Measurements from ENCODE around the gene RBPJ. TPM values are rescaled to one million over a fixed set of nuclear protein-coding genes. Genes with fewer than 3 reads are reported as not detected.
A peak's percentile ranks its signal among the peaks of the same experiment; 100 is the strongest.

The RBPJ gene
- polyA plus RNA-seq, 3 donors = 75.3 to 177 (median 128) TPM

GRCh38 chr4:26326791-26327190 lies 6.0 kb downstream of the RBPJ start:
- Histone ChIP-seq H3K9ac (ENCODE audit: insufficient read depth, low read length, poor library complexity, severe bottlenecking) (no peak overlapping the region), H3K36me3 (replicated peaks in 1 of 2; ENCODE audit: control insufficient read depth in 1 of 2, insufficient read depth in 2 of 2, low read length in 2 of 2) (no peaks in the 10 kb centered on the region), H3K4me2 (replicated peaks; ENCODE audit: extremely low read depth, low read length, poor library complexity, severe bottlenecking) (no peak overlapping the region), H3K4me1 (ENCODE audit: control insufficient read depth in 1 of 2, insufficient read depth in 2 of 2, low read length in 2 of 2) (peaks cover 37 to 50% of the 10 kb centered on the region in 2 donors), H4K20me1 (ENCODE audit: insufficient read depth, low read length) (peaks cover 84% of the 10 kb centered on the region), H3K79me2 (ENCODE audit: insufficient read depth, low read length) (peaks cover 100% of the 10 kb centered on the region), H3K27ac (ENCODE audit: low read depth in 1 of 2, low read length in 2 of 2) (no peak overlapping the region), H2AFZ (ENCODE audit: insufficient read depth, low read depth, low read length, poor library complexity, severe bottlenecking) (no peak overlapping the region), H3K27me3 (ENCODE audit: control insufficient read depth in 2 of 2, insufficient read depth in 2 of 2, low read length in 2 of 2) (no peaks in the 10 kb centered on the region), H3K4me3 (replicated peaks in 1 of 3; ENCODE audit: low read depth in 2 of 3, low read length in 3 of 3) (no peak overlapping the region), H3K9me3 (replicated peaks in 1 of 2; ENCODE audit: control insufficient read depth in 1 of 2, insufficient read depth in 1 of 2, low read length in 2 of 2) (no peaks in the 10 kb centered on the region)
- no peak overlapping the region for H3K4me3 Mint-ChIP-seq
- intact Hi-C loops (cut with micrococcal nuclease) = loop anchor here in 1 of 2 donors (10.0 kb wide), 1 partner anchor 242 kb away; no protein-coding TSS in a partner anchor
- H3K27ac Mint-ChIP-seq = no peak overlapping the region
- WGBS (ENCODE audit: insufficient coverage) = no CpG with 5 or more reads among the region's 2 CpGs
- no peak for DNase-seq
- no peaks in the 10 kb centered on the region for H3K9me3 Mint-ChIP-seq
- TF ChIP-seq CTCF (IDR thresholded peaks at IDR 0.05) = no peak
- peaks cover 0 to 4% (median 0%) of the 10 kb centered on the region in 3 donors for H3K27me3 Mint-ChIP-seq (ENCODE audit: low read depth in 3 of 3)
- peaks cover 1 to 7% of the 10 kb centered on the region in 2 donors for H3K36me3 Mint-ChIP-seq
- H3K4me1 Mint-ChIP-seq = peaks cover 50% of the 10 kb centered on the region

DNA sequence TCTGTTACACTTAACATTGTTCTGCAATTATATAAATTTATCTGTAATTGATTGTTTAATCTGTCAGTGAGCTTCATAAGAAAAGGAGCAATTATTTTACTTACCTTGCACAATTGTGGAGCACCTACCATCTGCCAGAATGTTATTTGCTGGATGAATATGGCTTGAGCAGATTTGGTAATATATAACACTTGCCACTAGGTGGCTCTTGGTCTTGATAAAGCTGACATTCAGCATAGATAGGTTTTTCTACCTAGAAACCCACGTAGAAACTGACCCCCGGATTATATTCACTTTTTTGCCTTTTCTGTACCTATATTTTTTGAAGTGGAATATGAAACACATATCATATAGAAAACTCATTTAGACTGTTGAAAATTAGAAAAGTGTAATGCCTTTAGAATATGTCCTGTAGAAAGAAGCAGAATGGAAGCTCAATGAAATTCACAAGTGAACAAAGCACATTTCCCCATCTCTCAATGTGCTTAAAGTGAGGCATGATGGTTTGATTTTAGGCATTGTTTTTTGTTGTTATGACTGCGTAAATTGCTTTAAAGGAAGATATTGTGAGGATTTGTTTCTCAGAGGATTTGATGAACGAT lies 9.5 kb downstream of the RBPJ start:
- H3K9me3 Mint-ChIP-seq = no peaks in the 10 kb centered on the region

More for the DNA sequence above, 9.5 kb downstream of the RBPJ start:
- Mint-ChIP-seq H3K27me3 (ENCODE audit: low read depth in 3 of 3) (peaks cover 0 to 4% (median 0%) of the 10 kb centered on the region in 3 donors), H3K4me3 (no peak overlapping the region), H3K36me3 (peaks cover 1 to 11% of the 10 kb centered on the region in 2 donors), H3K27ac (peak overlapping the region in 1 of 7 donors; percentile 85), H3K4me1 (peaks cover 36% of the 10 kb centered on the region)
- Histone ChIP-seq H3K4me2 (replicated peaks; ENCODE audit: extremely low read depth, low read length, poor library complexity, severe bottlenecking) (no peak overlapping the region), H3K9me3 (replicated peaks in 1 of 2; ENCODE audit: control insufficient read depth in 1 of 2, insufficient read depth in 1 of 2, low read length in 2 of 2) (no peaks in the 10 kb centered on the region), H4K20me1 (ENCODE audit: insufficient read depth, low read length) (peaks cover 100% of the 10 kb centered on the region), H3K4me1 (ENCODE audit: control insufficient read depth in 1 of 2, insufficient read depth in 2 of 2, low read length in 2 of 2) (peaks cover 18 to 35% of the 10 kb centered on the region in 2 donors), H3K4me3 (replicated peaks in 1 of 3; ENCODE audit: low read depth in 2 of 3, low read length in 3 of 3) (no peak overlapping the region), H3K27me3 (ENCODE audit: control insufficient read depth in 2 of 2, insufficient read depth in 2 of 2, low read length in 2 of 2) (no peaks in the 10 kb centered on the region), H2AFZ (ENCODE audit: insufficient read depth, low read depth, low read length, poor library complexity, severe bottlenecking) (no peak overlapping the region), H3K79me2 (ENCODE audit: insufficient read depth, low read length) (peaks cover 100% of the 10 kb centered on the region), H3K36me3 (replicated peaks in 1 of 2; ENCODE audit: control insufficient read depth in 1 of 2, insufficient read depth in 2 of 2, low read length in 2 of 2) (peaks cover 0 to 5% of the 10 kb centered on the region in 2 donors), H3K9ac (ENCODE audit: insufficient read depth, low read length, poor library complexity, severe bottlenecking) (no peak overlapping the region), H3K27ac (ENCODE audit: low read depth in 1 of 2, low read length in 2 of 2) (no peak overlapping the region)
- TF ChIP-seq CTCF (IDR thresholded peaks at IDR 0.05) = peak; percentile 88
- intact Hi-C loops (cut with micrococcal nuclease) = loop anchor here in 1 of 2 donors (10.0 kb wide), 1 partner anchor 55 kb away; no protein-coding TSS in a partner anchor
- WGBS (ENCODE audit: insufficient coverage) = no CpG with 5 or more reads among the region's 4 CpGs
- DNase-seq = peak; percentile 31 to 65 (median 48)
